SK-N-SH treated with all-trans-retinoic acid at 6 μM for 48 hours (cell line): Measurements from ENCODE around the gene LILRA5.
"Not testable (repeated sequence)": the region's sequence is repeated elsewhere in the genome, so short reads cannot be mapped to it uniquely, and the experiment has no call there.

Experiments used
- TOX ChIP-seq: fragments of 250-450 bp; sonication (Bioruptor Pico); IDR thresholded peaks from 2 replicates; pipeline ENCODE4 v1.8.0; 2021; ENCODE audit warnings: mild to moderate bottlenecking, moderate library complexity, borderline replicate concordance
- TF ChIP-seq, protein P1 (sequence below): fragments of 250-450 bp; sonication (Bioruptor Pico); IDR thresholded peaks from 2 replicates; pipeline ENCODE4 v1.8.0; 2020; ENCODE audit warnings: mild to moderate bottlenecking, moderate library complexity, borderline replicate concordance
- TF ChIP-seq, protein P2 (sequence below): fragments of 250-450 bp; sonication (Bioruptor Pico); IDR thresholded peaks from 2 replicates; pipeline ENCODE4 v1.5.0; 2020; ENCODE audit warnings: mild to moderate bottlenecking, moderate library complexity

DNA sequence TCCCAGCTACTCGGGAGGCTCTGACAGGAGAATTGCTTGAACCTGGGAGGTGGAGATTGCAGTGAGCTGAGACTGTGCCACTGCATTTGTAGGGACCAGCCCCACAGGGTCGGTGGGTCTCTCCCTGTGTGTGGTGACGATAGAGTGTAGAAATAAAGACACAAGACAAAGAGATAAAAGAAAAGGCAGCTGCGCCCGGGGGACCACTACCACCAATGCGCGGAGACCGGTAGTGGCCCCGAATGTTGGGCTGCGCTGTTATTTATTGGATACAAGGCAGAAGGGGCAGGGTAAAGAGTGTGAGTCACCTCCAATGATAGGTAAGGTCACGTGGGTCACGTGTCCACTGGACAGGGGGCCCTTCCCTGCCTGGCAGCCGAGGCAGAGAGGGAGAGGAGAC lies 9.3 kb upstream of the LILRA5 start:
- not testable (repeated sequence) for TF ChIP-seq TOX (CRISPR knock-in tag)
- TF ChIP-seq, protein P1, sequence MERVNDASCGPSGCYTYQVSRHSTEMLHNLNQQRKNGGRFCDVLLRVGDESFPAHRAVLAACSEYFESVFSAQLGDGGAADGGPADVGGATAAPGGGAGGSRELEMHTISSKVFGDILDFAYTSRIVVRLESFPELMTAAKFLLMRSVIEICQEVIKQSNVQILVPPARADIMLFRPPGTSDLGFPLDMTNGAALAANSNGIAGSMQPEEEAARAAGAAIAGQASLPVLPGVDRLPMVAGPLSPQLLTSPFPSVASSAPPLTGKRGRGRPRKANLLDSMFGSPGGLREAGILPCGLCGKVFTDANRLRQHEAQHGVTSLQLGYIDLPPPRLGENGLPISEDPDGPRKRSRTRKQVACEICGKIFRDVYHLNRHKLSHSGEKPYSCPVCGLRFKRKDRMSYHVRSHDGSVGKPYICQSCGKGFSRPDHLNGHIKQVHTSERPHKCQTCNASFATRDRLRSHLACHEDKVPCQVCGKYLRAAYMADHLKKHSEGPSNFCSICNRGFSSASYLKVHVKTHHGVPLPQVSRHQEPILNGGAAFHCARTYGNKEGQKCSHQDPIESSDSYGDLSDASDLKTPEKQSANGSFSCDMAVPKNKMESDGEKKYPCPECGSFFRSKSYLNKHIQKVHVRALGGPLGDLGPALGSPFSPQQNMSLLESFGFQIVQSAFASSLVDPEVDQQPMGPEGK = not testable (repeated sequence)
- TF ChIP-seq, protein P2, sequence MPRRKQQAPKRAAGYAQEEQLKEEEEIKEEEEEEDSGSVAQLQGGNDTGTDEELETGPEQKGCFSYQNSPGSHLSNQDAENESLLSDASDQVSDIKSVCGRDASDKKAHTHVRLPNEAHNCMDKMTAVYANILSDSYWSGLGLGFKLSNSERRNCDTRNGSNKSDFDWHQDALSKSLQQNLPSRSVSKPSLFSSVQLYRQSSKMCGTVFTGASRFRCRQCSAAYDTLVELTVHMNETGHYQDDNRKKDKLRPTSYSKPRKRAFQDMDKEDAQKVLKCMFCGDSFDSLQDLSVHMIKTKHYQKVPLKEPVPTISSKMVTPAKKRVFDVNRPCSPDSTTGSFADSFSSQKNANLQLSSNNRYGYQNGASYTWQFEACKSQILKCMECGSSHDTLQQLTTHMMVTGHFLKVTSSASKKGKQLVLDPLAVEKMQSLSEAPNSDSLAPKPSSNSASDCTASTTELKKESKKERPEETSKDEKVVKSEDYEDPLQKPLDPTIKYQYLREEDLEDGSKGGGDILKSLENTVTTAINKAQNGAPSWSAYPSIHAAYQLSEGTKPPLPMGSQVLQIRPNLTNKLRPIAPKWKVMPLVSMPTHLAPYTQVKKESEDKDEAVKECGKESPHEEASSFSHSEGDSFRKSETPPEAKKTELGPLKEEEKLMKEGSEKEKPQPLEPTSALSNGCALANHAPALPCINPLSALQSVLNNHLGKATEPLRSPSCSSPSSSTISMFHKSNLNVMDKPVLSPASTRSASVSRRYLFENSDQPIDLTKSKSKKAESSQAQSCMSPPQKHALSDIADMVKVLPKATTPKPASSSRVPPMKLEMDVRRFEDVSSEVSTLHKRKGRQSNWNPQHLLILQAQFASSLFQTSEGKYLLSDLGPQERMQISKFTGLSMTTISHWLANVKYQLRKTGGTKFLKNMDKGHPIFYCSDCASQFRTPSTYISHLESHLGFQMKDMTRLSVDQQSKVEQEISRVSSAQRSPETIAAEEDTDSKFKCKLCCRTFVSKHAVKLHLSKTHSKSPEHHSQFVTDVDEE = not testable (repeated sequence)
